T47D (cell line): ENCODE results near the gene IFT88.
"Not testable (repeated sequence)": the region's sequence is repeated elsewhere in the genome, so short reads cannot be mapped to it uniquely, and the experiment has no call there.

Source experiments
- DNase-seq, 2 experiments: peaks; one replicate each; pipeline versions ENCODE4 v3.0.0 to v3.0.0-alpha.2; 2011 to 2012; ENCODE audit warnings: low read depth in 1 of 2, low spot score in 1 of 2
- JUND ChIP-seq: IDR thresholded peaks from 2 replicates; pipeline ENCODE4 v1.6.1; 2012; ENCODE audit warnings: low read depth
- in situ Hi-C: cut with HindIII; loops from 2 replicates; pipeline ENCODE4 v1.10.0; 2016; ENCODE audit warnings: low sequenced_read_pairs, low pct_unique_long_range_greater_than_20kb

IFT88 gene

GRCh38 chr13:20667857-20668437, 101.0 kb downstream of the IFT88 start:
- DNase-seq = no peak
- in situ Hi-C loops = no loop called here
- TF ChIP-seq JUND = no peak

GRCh38 chr13:20669162-20669561, 102.2 kb downstream of the IFT88 start:
- TF ChIP-seq JUND = no peak
- DNase-seq = no peak
- in situ Hi-C loops = no loop called here

GRCh38 chr13:20671789-20672188, 104.8 kb downstream of the IFT88 start:
- TF ChIP-seq JUND = no peak
- no peak for DNase-seq
- in situ Hi-C loops = no loop called here

GRCh38 chr13:20672772-20673171, 105.8 kb downstream of the IFT88 start:
- no peak for DNase-seq
- in situ Hi-C loops = no loop called here
- TF ChIP-seq JUND = no peak

GRCh38 chr13:20673715-20674114, 106.8 kb downstream of the IFT88 start:
- TF ChIP-seq JUND = no peak
- no peak for DNase-seq
- in situ Hi-C loops = no loop called here

- DNase-seq = no peak
- TF ChIP-seq JUND = no peak
- in situ Hi-C loops = no loop called here
Observed at GRCh38 chr13:20676213-20676612, 109.3 kb downstream of the IFT88 start.

GRCh38 chr13:20678606-20679005, 111.6 kb downstream of the IFT88 start:
- in situ Hi-C loops, DNase-seq: not testable (repeated sequence)

GRCh38 chr13:20679879-20680278, 112.9 kb downstream of the IFT88 start:
- TF ChIP-seq JUND = no peak
- no peak for DNase-seq
- in situ Hi-C loops = no loop called here

- in situ Hi-C loops = no loop called here
- DNase-seq = no peak
- no peak for TF ChIP-seq JUND
Observed at GRCh38 chr13:20680416-20681080, 113.6 kb downstream of the IFT88 start.

GRCh38 chr13:20681481-20681880, 114.5 kb downstream of the IFT88 start:
- not testable (repeated sequence) for DNase-seq

GRCh38 chr13:20682061-20682460, 115.1 kb downstream of the IFT88 start:
- TF ChIP-seq JUND = no peak
- in situ Hi-C loops = no loop called here
- no peak for DNase-seq

More at GRCh38 chr13:20681481-20681880, 114.5 kb downstream of the IFT88 start:
- in situ Hi-C loops = not testable (repeated sequence)

GRCh38 chr13:20684041-20684440, 117.1 kb downstream of the IFT88 start:
- in situ Hi-C loops = no loop called here
- TF ChIP-seq JUND = no peak
- peak in 1 of 2 experiments; percentile 20 for DNase-seq

- DNase-seq = no peak
- no peak for TF ChIP-seq JUND
- in situ Hi-C loops = no loop called here
Observed at GRCh38 chr13:20684546-20684945, 117.6 kb downstream of the IFT88 start.

- in situ Hi-C loops = no loop called here
- DNase-seq = no peak
- no peak for TF ChIP-seq JUND
Observed at GRCh38 chr13:20685092-20685491, 118.1 kb downstream of the IFT88 start.
